ENCODE measurements around the gene CARD9.

- TF ChIP-seq CTCF (IDR thresholded peaks at IDR 0.05) (no peak), EP300 (IDR thresholded peaks at IDR 0.05) (no peak), POLR2A (IDR thresholded peaks at IDR 0.05) (no peak)
Measured at GRCh38 chr9:136364942-136365774, 8.3 kb downstream of the CARD9 start.

All from stomach (tissue), 4 donors.